LNCaP clone FGC (cell line): ENCODE data around the gene ANKRD39.

ENCODE experiments used
- DNase-seq: peaks from one replicate; pipeline ENCODE4 v3.0.0-alpha.2; 2011; ENCODE audit warnings: low read depth
- H3K4me3 ChIP-seq: 2 replicates; pipeline ENCODE4 v1.5.1; 2011; ENCODE audit warnings: mild to moderate bottlenecking, low read depth, low read length, control low read depth
- CTCF ChIP-seq: IDR thresholded peaks from 2 replicates; pipeline ENCODE4 v1.5.1; 2012; ENCODE audit warnings: mild to moderate bottlenecking; ENCODE audit not compliant: control insufficient read depth, insufficient read depth; ENCODE audit errors: extremely low read depth

The ANKRD39 gene

DNA sequence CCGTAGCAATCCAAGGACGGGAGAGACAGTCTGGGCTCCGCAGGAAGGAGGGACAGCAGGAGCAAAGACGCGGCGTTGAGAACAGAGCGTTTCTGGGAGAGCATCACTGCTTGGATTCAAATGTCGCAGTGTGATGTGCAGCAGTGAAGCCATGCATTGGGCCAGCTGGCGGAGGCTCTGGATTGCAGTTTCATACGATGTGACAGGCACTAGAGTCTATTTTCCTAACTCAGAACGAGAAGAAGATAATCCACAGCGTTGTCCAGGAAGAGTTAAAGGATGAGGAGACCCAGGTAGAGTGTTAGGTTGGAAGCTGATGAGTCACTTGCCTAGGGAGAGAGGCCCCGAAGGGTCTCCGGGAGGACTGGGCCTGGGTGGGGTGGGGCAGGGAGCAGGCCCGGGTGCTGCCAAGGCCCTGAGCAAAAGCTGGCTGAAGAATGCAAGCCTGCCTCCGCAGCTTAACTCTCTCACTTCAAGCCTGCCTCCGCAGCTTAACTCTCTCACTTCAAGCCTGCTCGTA, 29.7 kb upstream of the ANKRD39 start:
- no peak overlapping the region for H3K4me3 ChIP-seq
- no peak for DNase-seq
- no peak for TF ChIP-seq CTCF

DNA sequence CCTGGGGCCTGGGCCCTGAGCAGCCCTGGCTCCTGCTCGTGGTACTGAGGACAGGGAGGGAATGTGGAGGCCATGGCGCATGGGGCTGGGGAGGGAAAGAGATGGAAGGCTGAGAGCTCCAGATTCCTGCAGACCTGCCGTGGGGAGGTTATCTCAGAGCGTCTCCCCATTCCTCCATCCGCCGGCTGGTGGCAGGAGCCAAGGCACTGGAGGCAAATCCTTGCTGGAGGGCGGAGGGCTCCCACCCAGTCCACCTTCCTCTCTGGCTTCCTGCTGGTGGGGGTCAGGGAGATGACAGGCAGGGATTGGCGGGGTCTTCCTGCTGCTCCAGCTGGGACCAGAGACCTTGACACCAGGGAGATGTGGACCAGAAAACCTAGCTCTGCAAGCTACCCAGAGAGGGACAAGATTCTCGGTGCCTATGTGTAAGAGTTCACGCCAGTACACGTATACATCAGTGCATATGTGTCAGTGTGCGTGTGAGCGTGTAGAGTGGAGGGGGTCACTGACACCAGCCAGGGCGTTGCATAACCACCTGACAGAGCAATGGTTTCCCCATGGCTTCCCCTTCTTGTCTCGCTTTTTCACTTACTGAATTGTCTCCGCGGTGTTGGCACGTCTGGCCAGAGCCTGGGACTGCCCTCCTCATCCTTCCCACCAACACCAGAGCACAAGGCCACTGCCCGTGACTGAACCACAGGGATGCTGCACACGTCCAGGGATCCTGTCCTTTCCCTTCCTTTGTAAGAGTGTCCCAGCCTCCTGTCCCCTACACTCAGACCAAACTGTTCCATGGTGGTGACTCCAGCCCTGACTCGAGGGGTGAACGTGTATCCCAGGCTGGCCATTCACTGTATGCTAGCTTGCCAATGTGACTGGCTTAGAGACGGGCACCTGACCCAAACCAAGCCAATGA, 27.9 kb upstream of the ANKRD39 start:
- TF ChIP-seq CTCF = no peak
- no peak for DNase-seq
- H3K4me3 ChIP-seq = no peak overlapping the region

DNA sequence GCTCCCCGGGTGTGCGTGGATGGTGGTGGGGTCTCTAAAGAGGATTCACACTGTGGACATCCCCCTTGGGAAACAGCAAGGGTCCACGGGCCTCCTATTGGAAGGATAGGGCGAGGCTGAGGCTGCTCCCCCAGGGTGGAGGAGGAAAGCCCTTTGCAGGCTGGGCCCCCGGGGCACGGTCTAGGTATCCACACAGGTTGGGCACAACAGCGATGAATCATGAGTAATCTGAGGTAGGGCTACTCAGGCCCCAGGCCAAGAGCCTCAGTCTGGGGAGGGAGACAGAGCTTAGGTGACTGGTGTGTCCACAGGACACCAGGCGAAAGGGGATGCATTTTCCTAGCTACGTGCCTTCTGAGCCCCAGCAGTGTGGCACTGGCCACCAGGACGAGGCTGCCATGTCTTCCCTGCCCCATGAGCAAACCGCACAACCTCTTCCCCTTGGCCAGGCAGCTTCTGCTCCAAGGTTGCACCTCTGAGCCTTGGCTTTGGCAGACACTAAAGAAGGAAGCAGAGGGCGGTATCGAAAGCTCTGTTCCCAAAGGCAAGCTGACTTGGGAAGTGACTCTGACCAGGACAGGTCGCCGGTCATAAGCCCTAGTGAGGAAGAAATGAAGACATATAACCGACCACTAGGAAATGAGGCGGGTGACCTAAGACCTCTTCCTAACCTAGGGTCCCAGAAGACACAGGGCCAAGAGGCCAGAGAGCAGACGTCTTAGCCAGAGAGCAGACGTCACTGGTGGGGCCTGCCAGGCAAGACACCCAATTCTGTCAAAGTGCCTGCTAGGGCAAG, 26.7 kb upstream of the ANKRD39 start:
- TF ChIP-seq CTCF = no peak
- no peak overlapping the region for H3K4me3 ChIP-seq
- no peak for DNase-seq

GRCh38 chr2:96883306-96883705, 25.5 kb upstream of the ANKRD39 start:
- no peak for TF ChIP-seq CTCF
- H3K4me3 ChIP-seq = no peak overlapping the region
- no peak for DNase-seq

DNA sequence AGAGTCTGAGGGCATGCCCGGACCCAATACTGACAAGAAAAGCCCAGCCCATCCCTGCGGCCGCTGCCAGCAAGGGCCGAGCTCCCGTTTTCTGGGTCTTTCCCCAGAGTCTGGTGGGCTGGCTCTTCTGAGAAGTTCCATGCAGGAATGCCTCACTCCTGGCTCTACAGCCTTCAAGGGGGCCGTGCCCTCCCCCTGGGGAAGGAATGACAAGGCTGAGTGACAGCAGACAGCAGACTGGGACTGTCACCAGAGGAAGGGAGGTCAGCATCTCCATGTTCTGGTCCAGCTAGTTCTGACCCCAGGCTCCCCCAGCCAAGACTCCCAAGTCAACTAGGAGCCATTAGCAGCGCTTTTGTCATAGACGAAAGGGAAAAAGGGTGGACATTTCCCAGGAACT, 25.1 kb upstream of the ANKRD39 start:
- H3K4me3 ChIP-seq = no peak overlapping the region

GRCh38 chr2:96882230-96882629, 24.4 kb upstream of the ANKRD39 start:
- no peak for TF ChIP-seq CTCF
- H3K4me3 ChIP-seq = no peak overlapping the region
- DNase-seq = no peak

More for the DNA sequence above, 25.1 kb upstream of the ANKRD39 start:
- no peak for DNase-seq
- no peak for TF ChIP-seq CTCF
